Measurements from ENCODE around the gene PLA2G4A. TPM values are rescaled to one million over a fixed set of nuclear protein-coding genes. Genes with fewer than 3 reads are reported as not detected.

The PLA2G4A gene
- total RNA-seq, 1 donor from 2014 or later = 4.8 TPM

- ATAC-seq (no peak), DNase-seq (ENCODE audit: low spot score) (no peak)
These were observed 36.5 kb downstream of the PLA2G4A start for GRCh38 chr1:186865253-186865652.

GRCh38 chr1:186865857-186866256 lies 37.1 kb downstream of the PLA2G4A start:
- ATAC-seq = no peak
- DNase-seq (ENCODE audit: low spot score) = no peak
- intact Hi-C loops (cut with DNase I) = loop anchor here (5.0 kb wide), 1 partner anchor 74 kb away; no protein-coding TSS in a partner anchor

More at GRCh38 chr1:186865253-186865652, 36.5 kb downstream of the PLA2G4A start:
- intact Hi-C loops (cut with DNase I) = loop anchor here (5.0 kb wide), 1 partner anchor 73 kb away; no protein-coding TSS in a partner anchor

- no peak for ATAC-seq
- intact Hi-C loops (cut with DNase I) = loop anchor here (5.0 kb wide), 1 partner anchor 77 kb away; no protein-coding TSS in a partner anchor
These were observed 40.9 kb downstream of the PLA2G4A start for GRCh38 chr1:186869526-186870228.

GRCh38 chr1:186871784-186872183 lies 43.0 kb downstream of the PLA2G4A start:
- ATAC-seq = no peak
- DNase-seq (ENCODE audit: low spot score) = no peak
- intact Hi-C loops (cut with DNase I) = no loop called here

More at GRCh38 chr1:186869526-186870228, 40.9 kb downstream of the PLA2G4A start:
- DNase-seq (ENCODE audit: low spot score) = no peak

GRCh38 chr1:186872291-186872690 lies 43.5 kb downstream of the PLA2G4A start:
- DNase-seq (ENCODE audit: low spot score) (no peak), ATAC-seq (no peak)
- intact Hi-C loops (cut with DNase I) = no loop called here

- ATAC-seq (no peak), DNase-seq (ENCODE audit: low spot score) (no peak)
- intact Hi-C loops (cut with DNase I) = no loop called here
These were observed 44.9 kb downstream of the PLA2G4A start for GRCh38 chr1:186873687-186874086.

- peak; percentile 28 for ATAC-seq
- intact Hi-C loops (cut with DNase I) = no loop called here
- no peak for DNase-seq (ENCODE audit: low spot score)
These were observed 47.4 kb downstream of the PLA2G4A start for GRCh38 chr1:186875896-186876835.

- DNase-seq (ENCODE audit: low spot score) (no peak), ATAC-seq (no peak)
- intact Hi-C loops (cut with DNase I) = no loop called here
These were observed 49.6 kb downstream of the PLA2G4A start for GRCh38 chr1:186878356-186878755.

GRCh38 chr1:186880982-186881381 lies 52.2 kb downstream of the PLA2G4A start:
- DNase-seq (ENCODE audit: low spot score) (no peak), ATAC-seq (no peak)
- intact Hi-C loops (cut with DNase I) = no loop called here

GRCh38 chr1:186882372-186883134 lies 53.8 kb downstream of the PLA2G4A start:
- DNase-seq (ENCODE audit: low spot score) (no peak), ATAC-seq (no peak)
- intact Hi-C loops (cut with DNase I) = no loop called here

- DNase-seq (ENCODE audit: low spot score) = no peak
- no peak for ATAC-seq
- intact Hi-C loops (cut with DNase I) = no loop called here
These were observed 55.5 kb downstream of the PLA2G4A start for GRCh38 chr1:186884251-186884650.

- no peak for DNase-seq (ENCODE audit: low spot score)
- ATAC-seq = no peak
- intact Hi-C loops (cut with DNase I) = no loop called here
These were observed 58.5 kb downstream of the PLA2G4A start for GRCh38 chr1:186887203-186887602.

GRCh38 chr1:186888367-186888766 lies 59.6 kb downstream of the PLA2G4A start:
- no peak for ATAC-seq
- intact Hi-C loops (cut with DNase I) = no loop called here
- no peak for DNase-seq (ENCODE audit: low spot score)

- no peak for DNase-seq (ENCODE audit: low spot score)
- no peak for ATAC-seq
- intact Hi-C loops (cut with DNase I) = no loop called here
These were observed 64.2 kb downstream of the PLA2G4A start for GRCh38 chr1:186892936-186893335.

GRCh38 chr1:186894415-186894814 lies 65.7 kb downstream of the PLA2G4A start:
- DNase-seq (ENCODE audit: low spot score) (no peak), ATAC-seq (peak; percentile 94)
- intact Hi-C loops (cut with DNase I) = no loop called here

- ATAC-seq (peak; percentile 24), DNase-seq (ENCODE audit: low spot score) (no peak)
- intact Hi-C loops (cut with DNase I) = no loop called here
These were observed 67.5 kb downstream of the PLA2G4A start for GRCh38 chr1:186896211-186896610.

- DNase-seq (ENCODE audit: low spot score) (no peak), ATAC-seq (no peak)
- intact Hi-C loops (cut with DNase I) = no loop called here
These were observed 68.3 kb downstream of the PLA2G4A start for GRCh38 chr1:186897008-186897407.

GRCh38 chr1:186899577-186899976 lies 70.8 kb downstream of the PLA2G4A start:
- intact Hi-C loops (cut with DNase I) = no loop called here
- ATAC-seq (no peak), DNase-seq (ENCODE audit: low spot score) (no peak)

- DNase-seq (ENCODE audit: low spot score) (no peak), ATAC-seq (peak; percentile 62)
- intact Hi-C loops (cut with DNase I) = no loop called here
These were observed 71.2 kb downstream of the PLA2G4A start for GRCh38 chr1:186899977-186900376.
